ENCODE data around the gene TMEM125.

DNA sequence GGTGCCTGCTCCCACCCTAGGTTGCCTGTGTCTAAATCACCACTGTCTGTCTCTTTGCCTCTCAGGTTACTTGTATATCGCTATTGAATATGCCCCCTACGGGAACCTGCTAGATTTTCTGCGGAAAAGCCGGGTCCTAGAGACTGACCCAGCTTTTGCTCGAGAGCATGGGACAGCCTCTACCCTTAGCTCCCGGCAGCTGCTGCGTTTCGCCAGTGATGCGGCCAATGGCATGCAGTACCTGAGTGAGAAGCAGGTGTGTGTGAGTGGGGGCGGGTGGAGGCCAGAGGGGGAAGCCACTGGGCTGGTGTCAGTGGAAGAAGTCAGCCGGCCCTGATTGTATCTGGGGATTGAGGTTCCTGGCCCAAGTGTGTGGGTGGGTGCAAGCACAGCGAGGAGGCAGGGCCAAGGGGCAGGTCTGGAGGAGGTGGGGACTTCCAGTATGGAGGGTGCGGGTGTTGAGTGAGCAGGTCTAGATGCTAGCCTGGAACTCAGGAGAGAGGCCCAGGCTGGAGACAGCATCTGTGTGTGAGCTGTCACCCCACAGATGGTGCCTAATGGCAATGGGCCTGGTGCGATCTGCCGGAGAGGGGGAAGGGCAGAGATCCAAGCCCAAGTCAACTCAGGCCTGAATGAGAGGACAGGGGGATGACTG is 48.2 kb downstream of the TMEM125 start:
- TF ChIP-seq, protein P1, sequence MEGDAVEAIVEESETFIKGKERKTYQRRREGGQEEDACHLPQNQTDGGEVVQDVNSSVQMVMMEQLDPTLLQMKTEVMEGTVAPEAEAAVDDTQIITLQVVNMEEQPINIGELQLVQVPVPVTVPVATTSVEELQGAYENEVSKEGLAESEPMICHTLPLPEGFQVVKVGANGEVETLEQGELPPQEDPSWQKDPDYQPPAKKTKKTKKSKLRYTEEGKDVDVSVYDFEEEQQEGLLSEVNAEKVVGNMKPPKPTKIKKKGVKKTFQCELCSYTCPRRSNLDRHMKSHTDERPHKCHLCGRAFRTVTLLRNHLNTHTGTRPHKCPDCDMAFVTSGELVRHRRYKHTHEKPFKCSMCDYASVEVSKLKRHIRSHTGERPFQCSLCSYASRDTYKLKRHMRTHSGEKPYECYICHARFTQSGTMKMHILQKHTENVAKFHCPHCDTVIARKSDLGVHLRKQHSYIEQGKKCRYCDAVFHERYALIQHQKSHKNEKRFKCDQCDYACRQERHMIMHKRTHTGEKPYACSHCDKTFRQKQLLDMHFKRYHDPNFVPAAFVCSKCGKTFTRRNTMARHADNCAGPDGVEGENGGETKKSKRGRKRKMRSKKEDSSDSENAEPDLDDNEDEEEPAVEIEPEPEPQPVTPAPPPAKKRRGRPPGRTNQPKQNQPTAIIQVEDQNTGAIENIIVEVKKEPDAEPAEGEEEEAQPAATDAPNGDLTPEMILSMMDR (IDR thresholded peaks at IDR 0.05) = no peak
- TF ChIP-seq POLR2A (IDR thresholded peaks at IDR 0.05) = no peak

All from esophagus squamous epithelium (tissue), 4 donors.